Superior temporal gyrus (tissue), 1 donor: ENCODE data around the gene BTBD9.

Source experiments
- DNase-seq: peaks from one replicate; pipeline ENCODE4 v3.0.0-alpha.2; 2016; ENCODE audit errors: extremely low spot score

Gene BTBD9

GRCh38 chr6:38163186-38164130 lies 476.3 kb downstream of the BTBD9 start:
- DNase-seq = no peak

- DNase-seq = no peak
These were observed 477.1 kb downstream of the BTBD9 start for GRCh38 chr6:38162493-38163185.

GRCh38 chr6:38161754-38162492 lies 477.8 kb downstream of the BTBD9 start:
- no peak for DNase-seq

- no peak for DNase-seq
These were observed 478.4 kb downstream of the BTBD9 start for GRCh38 chr6:38161331-38161730.

GRCh38 chr6:38160831-38161230 lies 478.9 kb downstream of the BTBD9 start:
- no peak for DNase-seq

GRCh38 chr6:38159596-38159995 lies 480.1 kb downstream of the BTBD9 start:
- no peak for DNase-seq

GRCh38 chr6:38158762-38159350 lies 480.9 kb downstream of the BTBD9 start:
- no peak for DNase-seq

GRCh38 chr6:38157905-38158304 lies 481.8 kb downstream of the BTBD9 start:
- DNase-seq = no peak

GRCh38 chr6:38156818-38157565 lies 482.7 kb downstream of the BTBD9 start:
- no peak for DNase-seq

- DNase-seq = no peak
These were observed 484.0 kb downstream of the BTBD9 start for GRCh38 chr6:38155621-38156204.

GRCh38 chr6:38155144-38155543 lies 484.6 kb downstream of the BTBD9 start:
- DNase-seq = no peak

GRCh38 chr6:38154731-38155130 lies 485.0 kb downstream of the BTBD9 start:
- no peak for DNase-seq

GRCh38 chr6:38153798-38154345 lies 485.9 kb downstream of the BTBD9 start:
- DNase-seq = no peak

- no peak for DNase-seq
These were observed 486.5 kb downstream of the BTBD9 start for GRCh38 chr6:38153076-38153797.

GRCh38 chr6:38152620-38153019 lies 487.1 kb downstream of the BTBD9 start:
- no peak for DNase-seq

GRCh38 chr6:38151580-38152500 lies 487.9 kb downstream of the BTBD9 start:
- no peak for DNase-seq

GRCh38 chr6:38150681-38151296 lies 488.9 kb downstream of the BTBD9 start:
- no peak for DNase-seq

- DNase-seq = no peak
These were observed 489.7 kb downstream of the BTBD9 start for GRCh38 chr6:38150021-38150420.
